ENCODE measurements around the gene KRT15.

- TF ChIP-seq RXRA (IDR thresholded peaks at IDR 0.05) (no peak), CTCF (IDR thresholded peaks at IDR 0.05; ENCODE audit: low read depth, low read length, missing input control) (no peak), TAF1 (conservative IDR thresholded peaks at IDR 0.05) (no peak), EGR1 (IDR thresholded peaks at IDR 0.05; ENCODE audit: low read depth in 2 of 2) (no peak)
Observed at GRCh38 chr17:41556931-41557330, 38.2 kb upstream of the KRT15 start.
